CD4-positive, alpha-beta memory T cell (primary cell): Measurements from ENCODE around the gene SPSB3. TPM values are rescaled to one million over a fixed set of nuclear protein-coding genes. Genes with fewer than 3 reads are reported as not detected.
"Not testable (repeated sequence)": the region's sequence is repeated elsewhere in the genome, so short reads cannot be mapped to it uniquely, and the experiment has no call there.

Experiments used
- CTCF ChIA-PET: fragments of 350-600 bp; sonication (Branson Sonifier 250); formaldehyde crosslinking; loops from one replicate; lab custom pipeline; 2021; ENCODE audit warnings: inconsistent platforms; ENCODE audit not compliant: partially characterized antibody; lab: Charles Lee
- POLR2A ChIA-PET: fragments of 350-600 bp; sonication (Branson Sonifier 250); formaldehyde crosslinking; loops from one replicate; lab custom pipeline; 2021; ENCODE audit not compliant: partially characterized antibody; lab: Charles Lee
- DNase-seq, 5 donors: peaks; one replicate each; pipeline versions ENCODE4 v3.0.0 to v3.0.0-alpha.2; 2020 to 2022; ENCODE audit warnings: mixed read lengths in 1 of 5
- H3K27ac ChIP-seq: one replicate; pipeline ENCODE4 v1.7.0; 2013; ENCODE audit warnings: low read depth, low read length
- H3K27me3 ChIP-seq: 2 replicates; pipeline ENCODE4 v1.7.0; 2013; ENCODE audit warnings: mild to moderate bottlenecking, low read length, moderate library complexity; ENCODE audit not compliant: insufficient read depth
- H3K36me3 ChIP-seq: 2 replicates; pipeline ENCODE4 v1.7.0; 2013; ENCODE audit warnings: mild to moderate bottlenecking, low read length, moderate library complexity; ENCODE audit not compliant: insufficient read depth
- H3K4me1 ChIP-seq: 2 replicates; pipeline ENCODE4 v1.7.0; 2013; ENCODE audit warnings: mild to moderate bottlenecking, low read length, moderate library complexity; ENCODE audit not compliant: insufficient read depth
- H3K4me3 ChIP-seq, 2 donors: one replicate each; pipeline ENCODE4 v1.7.0; 2013; ENCODE audit warnings: low read length in 2 of 2, mild to moderate bottlenecking in 1 of 2
- H3K9me3 ChIP-seq, 2 donors: one replicate each; pipeline ENCODE4 v1.7.0; 2013; ENCODE audit warnings: low read length in 2 of 2, control low read depth in 1 of 2; ENCODE audit not compliant: control insufficient read depth in 1 of 2
- H3K27ac Mint-ChIP-seq, 7 donors: one replicate each; pipeline ENCODE4 v1.8.0; 2020 to 2021; ENCODE audit warnings: mixed read lengths in 7 of 7, mild to moderate bottlenecking in 6 of 7, inconsistent platforms in 3 of 7, moderate library complexity in 3 of 7
- H3K27me3 Mint-ChIP-seq, 2 donors: one replicate each; pipeline ENCODE4 v1.8.0; 2020 to 2021; ENCODE audit warnings: mixed read lengths in 2 of 2
- H3K36me3 Mint-ChIP-seq, 2 donors: one replicate each; pipeline ENCODE4 v1.8.0; 2020 to 2021; ENCODE audit warnings: mixed read lengths in 2 of 2, inconsistent platforms in 1 of 2, mild to moderate bottlenecking in 1 of 2
- H3K4me1 Mint-ChIP-seq, 4 donors: one replicate each; pipeline ENCODE4 v1.8.0; 2020 to 2021; ENCODE audit warnings: mixed read lengths in 4 of 4, mild to moderate bottlenecking in 1 of 4
- H3K4me3 Mint-ChIP-seq, 8 donors: one replicate each; pipeline ENCODE4 v1.8.0; 2020 to 2021; ENCODE audit warnings: mixed read lengths in 8 of 8, mild to moderate bottlenecking in 7 of 8, moderate library complexity in 6 of 8, inconsistent platforms in 3 of 8
- H3K9me3 Mint-ChIP-seq, 8 donors: one replicate each; pipeline ENCODE4 v1.8.0; 2020 to 2021; ENCODE audit warnings: mixed read lengths in 8 of 8, mild to moderate bottlenecking in 5 of 8, inconsistent platforms in 3 of 8, moderate library complexity in 1 of 8
- intact Hi-C: fragments of 100-400 bp; cut with micrococcal nuclease; formaldehyde crosslinking; loops from one replicate; pipeline ENCODE4 v1.15.1; 2023
- polyA plus RNA-seq, 2 donors: library from polyadenylated mRNA; unstranded; fragments of 300-500 nt; fragmentation: Illumina TruSeq; gene quantifications; one replicate each; pipeline ENCODE4 v1.2.3, GENCODE V29; 2021
- total RNA-seq, 2 experiments: library from RNA; stranded (reverse); gene quantifications; one replicate each; pipeline ENCODE4 v1.2.3, GENCODE V29; 2021

SPSB3 gene
- total and polyA plus RNA-seq, 4 experiments from 2014 or later = 56.6 to 144 (median 103) TPM

DNA sequence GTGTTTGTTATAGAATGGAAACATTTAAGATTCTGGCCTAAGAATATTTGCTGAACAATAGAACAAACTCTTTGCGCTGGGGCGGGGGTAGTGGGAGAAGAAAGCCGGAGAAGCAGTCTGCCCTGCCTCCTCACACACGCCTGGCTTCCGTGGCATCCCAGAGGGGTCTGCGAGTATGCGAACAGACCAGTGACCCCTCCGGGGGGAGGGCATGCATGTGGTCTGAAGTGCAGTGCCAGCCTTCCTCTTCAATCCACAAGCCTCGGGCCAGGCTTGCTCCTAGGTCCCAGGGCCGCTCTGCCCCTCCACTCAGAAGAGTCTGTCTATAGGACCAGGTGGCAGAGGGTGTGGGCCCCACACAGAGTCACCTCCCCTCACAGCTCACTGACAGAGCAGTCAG lies 25.3 kb upstream of the SPSB3 start:
- DNase-seq = no peak
- POLR2A ChIA-PET = no interaction called here
- intact Hi-C loops = no loop called here
- H3K27ac Mint-ChIP-seq = no peak overlapping the region
- H3K4me1 Mint-ChIP-seq = no peaks in the 10 kb centered on the region
- Histone ChIP-seq H3K36me3 (peaks cover 30% of the 10 kb centered on the region), H3K9me3 (no peaks in the 10 kb centered on the region), H3K27ac (no peak overlapping the region), H3K27me3 (no peaks in the 10 kb centered on the region), H3K4me1 (no peaks in the 10 kb centered on the region), H3K4me3 (no peak overlapping the region)
- no peak overlapping the region for H3K4me3 Mint-ChIP-seq
- no peaks in the 10 kb centered on the region for H3K27me3 Mint-ChIP-seq
- peaks cover 0 to 3% (median under 1%) of the 10 kb centered on the region in 8 donors for H3K9me3 Mint-ChIP-seq
- H3K36me3 Mint-ChIP-seq = peaks cover 25 to 32% of the 10 kb centered on the region in 2 donors
- CTCF ChIA-PET = no interaction called here

DNA sequence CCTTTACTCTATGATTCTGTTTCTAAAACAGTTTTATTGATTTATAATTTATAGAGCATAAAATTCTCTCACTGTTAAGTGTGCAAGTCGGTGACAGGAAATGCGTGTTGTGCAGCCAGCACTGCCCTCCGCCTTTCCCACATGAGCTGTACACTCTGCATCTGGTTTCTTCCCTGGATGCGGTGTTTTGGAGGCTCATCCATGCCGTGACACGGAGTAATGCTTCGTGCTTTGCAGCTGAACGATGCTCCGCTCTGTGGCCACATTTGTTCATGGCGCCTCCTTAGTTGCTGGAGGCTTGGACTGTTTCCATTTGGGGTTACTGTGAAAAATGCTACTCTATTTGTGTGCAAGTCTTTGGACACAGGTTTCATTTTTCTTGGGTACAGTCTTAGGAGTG lies 18.3 kb upstream of the SPSB3 start:
- H3K27me3 Mint-ChIP-seq = no peaks in the 10 kb centered on the region

DNA sequence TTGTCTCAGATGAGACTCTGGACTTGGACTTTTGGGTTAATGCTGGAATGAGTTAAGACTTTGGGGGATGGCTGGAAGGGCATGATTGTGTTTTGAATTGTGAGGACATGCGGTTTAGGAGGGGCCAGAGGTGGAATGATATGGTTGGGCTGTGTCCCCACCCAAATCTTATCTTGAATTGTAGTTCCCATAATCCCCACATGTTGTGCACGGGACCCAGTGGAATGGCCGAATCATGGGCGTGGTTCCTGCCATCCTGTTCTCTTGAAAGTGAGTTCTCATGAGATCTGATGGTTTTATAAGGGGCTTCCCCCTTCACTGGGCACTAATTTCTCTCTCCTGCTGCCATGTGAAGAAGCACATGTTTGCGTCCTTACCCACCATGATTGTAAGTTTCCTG lies 16.9 kb upstream of the SPSB3 start:
- intact Hi-C loops, CTCF ChIA-PET, H3K4me3 ChIP-seq, DNase-seq, H3K27ac Mint-ChIP-seq, H3K9me3 ChIP-seq, H3K36me3 ChIP-seq, H3K27me3 Mint-ChIP-seq, H3K4me1 ChIP-seq, H3K27me3 ChIP-seq, H3K27ac ChIP-seq, H3K4me1 Mint-ChIP-seq: not testable (repeated sequence)
- H3K9me3 Mint-ChIP-seq = peaks cover 0 to 27% (median 11%) of the 10 kb centered on the region in 8 donors
- H3K4me3 Mint-ChIP-seq = peak overlapping the region in 1 of 8 donors; percentile 9
- peaks cover 2 to 13% of the 10 kb centered on the region in 2 donors for H3K36me3 Mint-ChIP-seq
- POLR2A ChIA-PET = interaction anchor here (0.6 kb wide), 1 partner anchor 1118 kb away, joined by 3 read pairs; no protein-coding TSS in a partner anchor

More for the DNA sequence above, 18.3 kb upstream of the SPSB3 start:
- DNase-seq = no peak
- Mint-ChIP-seq H3K4me1 (no peaks in the 10 kb centered on the region), H3K36me3 (peaks cover 6 to 16% of the 10 kb centered on the region in 2 donors), H3K4me3 (no peak overlapping the region), H3K27ac (peak overlapping the region in 1 of 7 donors; percentile 70), H3K9me3 (peaks cover 0 to 27% (median 13%) of the 10 kb centered on the region in 8 donors)
- intact Hi-C loops = no loop called here
- H3K27me3 ChIP-seq = no peaks in the 10 kb centered on the region
- no peaks in the 10 kb centered on the region for H3K4me1 ChIP-seq
- no peaks in the 10 kb centered on the region for H3K36me3 ChIP-seq
- ChIA-PET CTCF (no interaction called here), POLR2A (no interaction called here)
- H3K27ac ChIP-seq = no peak overlapping the region
- H3K4me3 ChIP-seq = no peak overlapping the region
- H3K9me3 ChIP-seq = no peaks in the 10 kb centered on the region

DNA sequence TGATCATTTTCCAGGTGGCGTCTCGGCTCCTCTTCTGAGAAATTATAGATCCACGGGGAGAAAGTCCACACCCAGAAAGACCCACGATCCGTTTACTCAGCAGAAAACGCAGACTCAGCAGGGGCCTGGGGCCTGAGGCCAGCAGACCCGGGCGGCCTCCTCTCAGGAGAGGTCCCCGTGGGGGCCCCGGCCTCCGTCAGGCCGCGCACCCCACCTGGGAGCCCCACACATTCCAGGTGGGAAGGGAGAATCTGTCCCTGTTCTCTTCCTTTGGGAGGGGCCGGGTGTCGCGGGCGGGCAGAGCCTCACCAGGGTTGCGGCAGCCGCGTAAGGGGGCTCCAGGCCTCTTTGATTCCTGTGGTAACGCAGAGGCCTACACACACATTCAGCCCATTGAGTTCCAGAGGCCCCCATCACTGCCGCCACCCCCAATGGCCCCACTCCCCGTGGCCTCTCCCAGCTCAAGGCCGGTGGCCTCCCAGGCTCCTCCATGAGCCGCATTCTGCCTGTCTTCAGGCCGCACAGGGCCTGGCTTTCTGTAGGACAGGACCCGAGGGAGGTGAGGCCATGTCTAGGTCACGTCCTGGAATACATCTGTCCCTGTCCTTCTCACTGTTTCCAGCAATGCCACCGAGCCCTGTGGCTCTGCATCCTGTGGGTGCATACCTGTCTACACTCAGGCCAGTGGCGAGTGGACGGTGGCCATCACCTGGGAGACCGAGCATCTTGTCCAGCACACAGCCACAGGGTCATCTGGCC lies 12.7 kb upstream of the SPSB3 start:
- Mint-ChIP-seq H3K4me3 (no peak overlapping the region), H3K9me3 (peaks cover 0 to 23% (median 11%) of the 10 kb centered on the region in 8 donors), H3K4me1 (no peaks in the 10 kb centered on the region), H3K27ac (no peak overlapping the region), H3K36me3 (peaks cover 2 to 13% of the 10 kb centered on the region in 2 donors), H3K27me3 (no peaks in the 10 kb centered on the region)
- Histone ChIP-seq H3K27me3 (no peaks in the 10 kb centered on the region), H3K27ac (no peak overlapping the region), H3K4me1 (no peaks in the 10 kb centered on the region), H3K4me3 (no peak overlapping the region), H3K36me3 (no peaks in the 10 kb centered on the region), H3K9me3 (no peaks in the 10 kb centered on the region)
- POLR2A ChIA-PET = interaction anchor here (0.9 kb wide), 1 partner anchor 31 kb away, joined by 3 read pairs; no protein-coding TSS in a partner anchor
- intact Hi-C loops = no loop called here
- CTCF ChIA-PET = no interaction called here
- DNase-seq = no peak

DNA sequence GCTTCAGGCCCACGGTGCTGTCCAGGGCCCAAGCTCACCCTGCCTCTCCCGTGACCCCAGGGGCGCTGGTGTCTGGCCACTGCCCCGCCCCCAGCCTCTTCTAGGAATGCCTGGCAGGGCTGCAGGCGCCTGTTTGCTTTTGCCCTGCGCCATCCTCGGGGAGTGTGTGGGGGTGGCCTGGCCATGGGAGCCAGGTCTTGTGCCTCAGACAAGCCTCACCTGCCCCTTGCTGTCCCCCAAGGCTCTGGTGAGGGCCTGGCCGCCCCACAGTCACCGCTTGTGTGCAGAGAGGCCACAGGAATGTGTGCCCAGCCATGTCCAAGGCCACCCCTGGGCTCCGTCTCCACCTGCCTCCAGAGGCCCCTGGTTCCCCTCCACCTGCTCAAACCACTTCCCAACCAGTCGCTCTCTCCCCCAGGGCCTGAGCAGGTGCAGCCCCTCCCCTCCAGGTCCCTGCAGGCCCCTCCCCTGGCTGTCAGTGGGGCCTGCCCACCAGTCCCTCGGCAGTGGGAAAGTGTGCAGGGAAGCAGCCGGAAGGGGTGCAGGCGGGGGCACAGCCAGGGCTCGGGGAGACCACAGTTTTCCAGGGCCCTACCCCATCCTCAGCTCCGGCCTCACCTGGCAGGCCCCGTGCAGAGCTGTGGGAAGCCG lies 12.0 kb upstream of the SPSB3 start:
- H3K9me3 Mint-ChIP-seq = peaks cover 0 to 17% (median 9%) of the 10 kb centered on the region in 8 donors
- Histone ChIP-seq H3K4me1 (no peaks in the 10 kb centered on the region), H3K4me3 (no peak overlapping the region), H3K9me3 (no peaks in the 10 kb centered on the region), H3K27ac (no peak overlapping the region), H3K36me3 (no peaks in the 10 kb centered on the region), H3K27me3 (no peaks in the 10 kb centered on the region)
- intact Hi-C loops = no loop called here
- H3K36me3 Mint-ChIP-seq = peaks cover 2 to 10% of the 10 kb centered on the region in 2 donors
- H3K4me3 Mint-ChIP-seq = no peak overlapping the region
- no peak for DNase-seq
- H3K27ac Mint-ChIP-seq = no peak overlapping the region
- ChIA-PET CTCF (no interaction called here), POLR2A (interaction anchor here (1.6 kb wide), 1 partner anchor 12 kb away, joined by 5 read pairs; the partner anchor contains the start of genes NUBP2 and SPSB3)
- no peaks in the 10 kb centered on the region for H3K4me1 Mint-ChIP-seq
- H3K27me3 Mint-ChIP-seq = no peaks in the 10 kb centered on the region

DNA sequence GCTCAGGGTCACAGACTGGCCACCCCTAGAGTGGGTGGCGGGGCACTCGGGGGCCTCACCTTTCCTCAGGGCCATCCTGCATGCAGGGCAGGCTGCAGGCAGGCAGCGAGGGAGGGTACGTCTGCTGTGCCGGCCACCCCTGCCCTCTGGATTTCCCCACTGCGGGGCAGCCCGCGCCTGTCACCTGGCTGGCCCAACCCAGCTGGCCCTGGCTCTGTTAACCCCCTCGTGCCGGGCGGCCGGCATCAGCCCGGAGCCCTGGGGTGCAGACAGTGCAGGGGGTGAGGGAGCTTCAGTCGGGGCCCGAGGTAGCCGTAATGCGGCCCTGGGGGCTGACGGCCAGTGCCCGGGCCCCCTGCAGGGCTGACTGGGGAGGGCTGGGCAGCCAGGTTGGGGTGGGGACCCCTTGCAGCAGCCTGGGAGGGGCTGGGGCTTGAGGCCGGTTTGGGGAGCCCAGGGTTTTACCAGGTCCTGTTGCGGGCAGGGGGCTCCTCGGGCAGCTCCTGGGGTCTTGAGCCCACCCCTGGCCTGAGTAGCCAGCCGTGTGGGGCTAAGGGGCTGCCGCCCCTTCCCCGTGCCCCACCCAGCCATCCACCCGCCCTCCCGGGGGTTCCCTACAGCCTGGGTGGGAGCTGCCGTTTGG lies 11.3 kb upstream of the SPSB3 start, which contains the start of gene IGFALS:
Gene IGFALS (minus strand): TSS at position 128 of the 643 bp plus-strand sequence. CDS start 53 bp downstream, at position 75.
- no peak within 1 kb of the TSS for H3K4me3 ChIP-seq
- DNase-seq = no peak
- no peak within 1 kb of the TSS for H3K27ac ChIP-seq
- peaks cover 4% of the 10 kb centered on the region for H3K36me3 ChIP-seq
- intact Hi-C loops = no loop called here
- H3K4me1 ChIP-seq = no peaks in the 10 kb centered on the region
- H3K9me3 Mint-ChIP-seq = peaks cover 0 to 13% (median 5%) of the 10 kb centered on the region in 8 donors
- H3K27ac Mint-ChIP-seq = no peak within 1 kb of the TSS
- H3K4me3 Mint-ChIP-seq = no peak within 1 kb of the TSS
- peaks cover 8 to 10% of the 10 kb centered on the region in 2 donors for H3K36me3 Mint-ChIP-seq
- H3K4me1 Mint-ChIP-seq = peaks cover 0 to 3% (median 0%) of the 10 kb centered on the region in 4 donors
- no peaks in the 10 kb centered on the region for H3K9me3 ChIP-seq
- H3K27me3 ChIP-seq = no peaks in the 10 kb centered on the region
- no peaks in the 10 kb centered on the region for H3K27me3 Mint-ChIP-seq
- ChIA-PET CTCF (no interaction called here), POLR2A (interaction anchor here (0.9 to 1.6 kb wide), 3 partner anchors 10 to 22 kb away, joined by 3 to 5 read pairs (median 4); partner anchors contain the start of genes EME2, MRPS34, NUBP2 and SPSB3)
